Smooth muscle cell (in vitro differentiated cells): Measurements from ENCODE around the gene LRP1. TPM values are rescaled to one million over a fixed set of nuclear protein-coding genes. Genes with fewer than 3 reads are reported as not detected.

Experiments
- DNase-seq: peaks from one replicate; lab custom pipeline; 2025; ENCODE audit not compliant: unreplicated experiment; lab: John Stamatoyannopoulos, UW
- H2AFZ ChIP-seq: fragments of 200-600 bp; sonication (generic); 2 replicates; pipeline ENCODE4 v1.6.0; 2016; ENCODE audit warnings: antibody characterized with exemption, low read depth, mild to moderate bottlenecking
- H3F3A ChIP-seq: fragments of 200-600 bp; sonication (generic); 2 replicates; pipeline ENCODE4 v1.6.0; 2017; ENCODE audit warnings: antibody characterized with exemption, low read depth
- H3K27ac ChIP-seq: fragments of 200-600 bp; sonication (generic); 2 replicates; pipeline ENCODE4 v1.5.1; 2016; ENCODE audit warnings: low read depth, mild to moderate bottlenecking
- H3K27me3 ChIP-seq: fragments of 200-600 bp; sonication (generic); 2 replicates; pipeline ENCODE4 v1.6.1; 2016; ENCODE audit warnings: low read depth, mild to moderate bottlenecking
- H3K36me3 ChIP-seq: fragments of 200-600 bp; sonication (generic); 2 replicates; pipeline ENCODE4 v1.5.1; 2016; ENCODE audit warnings: low read depth
- H3K4me1 ChIP-seq: fragments of 200-600 bp; sonication (generic); 2 replicates; pipeline ENCODE4 v1.5.1; 2016; ENCODE audit warnings: low read depth
- H3K4me2 ChIP-seq: fragments of 200-600 bp; sonication (generic); 2 replicates; pipeline ENCODE4 v1.6.0; 2016; ENCODE audit warnings: mild to moderate bottlenecking
- H3K4me3 ChIP-seq: fragments of 200-600 bp; sonication (generic); 2 replicates; pipeline ENCODE4 v1.5.1; 2016; ENCODE audit warnings: mild to moderate bottlenecking
- H3K79me2 ChIP-seq: fragments of 200-600 bp; sonication (generic); 2 replicates; pipeline ENCODE4 v1.6.0; 2016; ENCODE audit warnings: low read depth, mild to moderate bottlenecking
- H3K9ac ChIP-seq: fragments of 200-600 bp; sonication (generic); 2 replicates; pipeline ENCODE4 v1.6.0; 2016; ENCODE audit warnings: low read depth
- H3K9me3 ChIP-seq: fragments of 200-600 bp; sonication (generic); replicated peaks from 2 replicates; pipeline ENCODE4 v1.5.1; 2016; ENCODE audit warnings: low read depth
- H4K20me1 ChIP-seq: fragments of 200-600 bp; sonication (generic); 2 replicates; pipeline ENCODE4 v1.6.0; 2016; ENCODE audit warnings: low read depth
- WGBS: methylation state at CpG from one replicate; pipeline ENCODE4 v1.1.7; 2016; ENCODE audit warnings: low lambda C conversion rate; 5-methylcytosine and 5-hydroxymethylcytosine counted together
- polyA plus RNA-seq: library from polyadenylated mRNA; unstranded; fragments of >200 nt; fragmentation: Nextera tagmentation; extraction: Ambion mirVana; gene quantifications from 2 replicates; pipeline ENCODE4 v1.2.1, GENCODE V29; 2016
- total RNA-seq: library from RNA; depleted of rRNA; stranded (reverse); fragments of >200 nt; gene quantifications from 2 replicates; pipeline ENCODE4 v1.2.3, GENCODE V29; 2014
- TF ChIP-seq, protein P1 (sequence below): fragments of 200-600 bp; sonication (generic); IDR thresholded peaks from 2 replicates; pipeline ENCODE4 v1.5.1; 2017; ENCODE audit warnings: borderline replicate concordance, mild to moderate bottlenecking, antibody characterized with exemption; ENCODE audit not compliant: insufficient read depth, poor library complexity, severe bottlenecking

LRP1 gene
- total and polyA plus RNA-seq, 2 experiments from 2014 or later = 75.3 to 95.4 TPM

- no peaks in the 10 kb centered on the region for H3K4me1 ChIP-seq
- peaks cover 58% of the 10 kb centered on the region for H4K20me1 ChIP-seq
- WGBS = 75% methylated on average over 9 of the region's 9 CpGs
- TF ChIP-seq, protein P1, sequence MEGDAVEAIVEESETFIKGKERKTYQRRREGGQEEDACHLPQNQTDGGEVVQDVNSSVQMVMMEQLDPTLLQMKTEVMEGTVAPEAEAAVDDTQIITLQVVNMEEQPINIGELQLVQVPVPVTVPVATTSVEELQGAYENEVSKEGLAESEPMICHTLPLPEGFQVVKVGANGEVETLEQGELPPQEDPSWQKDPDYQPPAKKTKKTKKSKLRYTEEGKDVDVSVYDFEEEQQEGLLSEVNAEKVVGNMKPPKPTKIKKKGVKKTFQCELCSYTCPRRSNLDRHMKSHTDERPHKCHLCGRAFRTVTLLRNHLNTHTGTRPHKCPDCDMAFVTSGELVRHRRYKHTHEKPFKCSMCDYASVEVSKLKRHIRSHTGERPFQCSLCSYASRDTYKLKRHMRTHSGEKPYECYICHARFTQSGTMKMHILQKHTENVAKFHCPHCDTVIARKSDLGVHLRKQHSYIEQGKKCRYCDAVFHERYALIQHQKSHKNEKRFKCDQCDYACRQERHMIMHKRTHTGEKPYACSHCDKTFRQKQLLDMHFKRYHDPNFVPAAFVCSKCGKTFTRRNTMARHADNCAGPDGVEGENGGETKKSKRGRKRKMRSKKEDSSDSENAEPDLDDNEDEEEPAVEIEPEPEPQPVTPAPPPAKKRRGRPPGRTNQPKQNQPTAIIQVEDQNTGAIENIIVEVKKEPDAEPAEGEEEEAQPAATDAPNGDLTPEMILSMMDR = no peak
- no peaks in the 10 kb centered on the region for H3K79me2 ChIP-seq
- H3K27ac ChIP-seq = no peak overlapping the region
- no peaks in the 10 kb centered on the region for H3K27me3 ChIP-seq
- no peak overlapping the region for H2AFZ ChIP-seq
- H3K36me3 ChIP-seq = no peaks in the 10 kb centered on the region
- no peak overlapping the region for H3K4me3 ChIP-seq
- no peak for DNase-seq
- no peaks in the 10 kb centered on the region for H3F3A ChIP-seq
- no peak overlapping the region for H3K9ac ChIP-seq
- no peak overlapping the region for H3K4me2 ChIP-seq
- no peaks in the 10 kb centered on the region for H3K9me3 ChIP-seq
Observed at GRCh38 chr12:57181072-57181471, 52.8 kb downstream of the LRP1 start.

DNA sequence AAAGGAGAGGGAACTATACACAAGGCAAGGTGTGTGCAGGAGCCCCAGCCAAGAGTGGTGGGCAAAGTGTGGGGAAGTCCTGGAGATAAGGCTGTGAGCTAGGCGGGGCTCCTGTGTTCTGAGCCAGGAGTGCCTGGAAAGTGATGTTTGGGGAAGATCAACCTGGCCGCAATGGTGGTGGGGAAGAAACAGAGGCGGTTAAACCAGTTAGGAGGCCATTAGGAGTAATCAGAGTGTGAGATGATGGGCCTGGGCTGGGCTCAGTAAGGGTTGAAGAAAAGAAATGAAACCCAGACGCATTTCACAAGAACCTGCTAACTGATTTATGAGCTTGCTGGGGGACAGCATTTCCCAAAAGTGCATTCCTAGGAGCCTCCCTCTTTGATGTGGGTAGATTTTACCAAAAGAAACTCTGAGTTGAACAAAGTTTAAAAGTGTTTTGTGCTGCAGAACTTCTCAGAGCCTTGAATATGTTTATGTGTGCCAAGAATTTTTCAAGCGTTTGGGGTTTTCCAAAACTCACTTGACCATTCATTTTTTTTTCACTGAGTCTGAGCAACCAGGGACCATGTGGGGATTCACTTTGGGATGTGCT lies 53.4 kb downstream of the LRP1 start:
- Histone ChIP-seq H3K27ac (no peak overlapping the region), H4K20me1 (peaks cover 57% of the 10 kb centered on the region), H3K36me3 (no peaks in the 10 kb centered on the region), H3K79me2 (no peaks in the 10 kb centered on the region), H3K9me3 (no peaks in the 10 kb centered on the region), H3F3A (no peaks in the 10 kb centered on the region), H3K4me3 (no peak overlapping the region), H3K27me3 (no peaks in the 10 kb centered on the region), H3K4me2 (no peak overlapping the region), H3K4me1 (no peaks in the 10 kb centered on the region), H2AFZ (no peak overlapping the region), H3K9ac (no peak overlapping the region)
- 43% methylated on average over 5 of the region's 5 CpGs for WGBS
- DNase-seq = no peak
- TF ChIP-seq, protein P1 = no peak

GRCh38 chr12:57182918-57183575 lies 54.8 kb downstream of the LRP1 start:
- Histone ChIP-seq H3K4me2 (no peak overlapping the region), H4K20me1 (peaks cover 53% of the 10 kb centered on the region), H3F3A (no peaks in the 10 kb centered on the region), H3K4me1 (no peaks in the 10 kb centered on the region), H2AFZ (no peak overlapping the region), H3K9me3 (no peaks in the 10 kb centered on the region), H3K9ac (no peak overlapping the region), H3K27ac (no peak overlapping the region), H3K27me3 (no peaks in the 10 kb centered on the region), H3K79me2 (no peaks in the 10 kb centered on the region), H3K36me3 (no peaks in the 10 kb centered on the region), H3K4me3 (no peak overlapping the region)
- TF ChIP-seq, protein P1 = peak; percentile 76
- DNase-seq = peak; percentile 6
- WGBS = 78% methylated on average over 13 of the region's 13 CpGs
